ENCODE measurements around the gene METTL26.
"Not testable (repeated sequence)": the region's sequence is repeated elsewhere in the genome, so short reads cannot be mapped to it uniquely, and the experiment has no call there.

METTL26 gene

GRCh38 chr16:624526-625070 lies 11.5 kb downstream of the METTL26 start:
- DNase-seq: no peak

DNA sequence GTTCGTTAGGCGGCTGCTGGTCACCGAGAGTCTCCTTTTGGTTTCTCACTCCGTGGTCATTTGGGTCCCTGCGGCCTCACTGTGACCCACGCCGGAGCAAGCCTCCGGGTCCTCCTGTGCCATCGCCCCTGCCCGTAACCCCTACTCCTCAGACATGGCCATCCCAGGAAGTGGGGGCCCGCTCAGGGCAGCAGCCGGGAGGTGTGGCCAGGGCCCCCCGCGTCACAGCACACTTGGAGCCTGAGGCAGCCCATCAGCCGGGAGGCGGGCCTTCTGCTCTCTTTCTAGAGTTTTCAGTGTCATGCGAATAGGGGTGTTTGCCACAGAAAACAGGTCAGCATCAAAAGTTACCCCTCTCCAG lies 13.2 kb downstream of the METTL26 start:
- DNase-seq: no peak

GRCh38 chr16:621526-622105 lies 14.5 kb downstream of the METTL26 start:
- no peak for DNase-seq

DNA sequence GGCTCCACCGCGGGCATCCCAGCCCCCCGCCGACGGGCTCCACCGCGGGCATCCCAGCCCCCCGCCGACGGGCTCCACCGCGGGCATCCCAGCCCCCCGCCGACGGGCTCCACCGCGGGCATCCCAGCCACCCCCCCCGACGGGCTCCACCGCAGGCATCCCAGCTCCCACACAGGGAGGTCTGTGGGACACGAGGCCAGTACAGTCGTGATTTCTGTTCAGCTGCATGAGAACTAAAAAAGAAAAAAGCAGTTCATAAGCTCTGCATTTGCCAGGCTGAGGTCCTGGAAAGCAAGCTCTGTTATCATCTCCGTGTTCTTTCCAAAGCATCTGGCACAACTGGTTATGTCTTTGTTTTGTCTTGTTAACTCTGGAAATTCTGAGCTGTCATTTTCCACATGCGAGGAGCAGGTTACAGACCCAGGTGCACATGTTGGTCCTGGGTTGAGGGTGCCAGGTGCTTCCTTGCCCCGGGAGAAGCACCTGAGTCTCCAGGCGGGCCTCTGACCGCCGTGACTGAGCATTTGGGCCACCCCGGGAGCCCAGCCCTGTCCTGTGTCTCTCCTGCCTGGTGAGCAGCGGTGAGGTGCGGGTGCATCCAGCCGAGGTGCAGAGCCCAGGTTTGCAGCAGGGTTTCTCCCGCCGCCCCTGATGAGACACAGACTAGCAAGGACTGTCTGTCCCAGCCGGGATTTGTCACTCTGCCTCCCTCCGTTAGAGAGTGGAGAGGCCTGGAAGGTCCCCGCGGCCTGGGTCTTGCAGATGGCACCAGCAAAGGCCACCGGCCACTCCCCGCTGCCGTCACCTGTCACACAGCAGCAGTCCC lies 15.2 kb downstream of the METTL26 start:
- no peak for DNase-seq

DNA sequence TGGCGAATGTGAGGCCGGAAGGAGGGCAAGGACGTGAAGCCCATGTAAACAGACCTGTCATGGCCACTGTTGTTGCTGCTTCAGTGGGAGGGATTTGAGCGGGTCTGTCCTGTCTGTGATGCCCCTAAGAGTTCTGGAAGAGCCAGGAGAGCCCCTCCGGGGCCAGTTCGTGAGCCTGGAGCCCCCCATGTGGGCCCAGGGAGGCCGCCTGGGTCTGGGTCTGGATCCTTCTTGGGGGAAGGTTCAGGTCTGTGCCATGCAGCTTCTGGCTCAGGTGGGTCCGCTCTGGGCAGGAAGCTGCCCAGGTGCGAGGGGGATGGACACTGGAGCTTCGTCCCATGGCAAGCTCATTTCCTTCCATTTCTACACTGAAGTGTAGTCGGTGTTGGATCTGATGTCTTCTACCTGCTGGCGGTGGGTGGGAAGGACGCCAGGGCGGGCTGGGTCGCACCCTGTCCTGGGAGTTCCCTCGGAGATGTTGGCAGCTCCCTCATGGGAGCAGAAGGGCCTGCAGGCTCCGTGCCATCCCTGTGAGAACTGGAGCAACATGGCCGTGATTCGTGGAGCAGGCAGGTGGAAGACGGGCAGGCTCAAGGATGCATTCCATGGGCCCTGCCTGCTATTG lies 16.5 kb downstream of the METTL26 start:
- no peak for DNase-seq

DNA sequence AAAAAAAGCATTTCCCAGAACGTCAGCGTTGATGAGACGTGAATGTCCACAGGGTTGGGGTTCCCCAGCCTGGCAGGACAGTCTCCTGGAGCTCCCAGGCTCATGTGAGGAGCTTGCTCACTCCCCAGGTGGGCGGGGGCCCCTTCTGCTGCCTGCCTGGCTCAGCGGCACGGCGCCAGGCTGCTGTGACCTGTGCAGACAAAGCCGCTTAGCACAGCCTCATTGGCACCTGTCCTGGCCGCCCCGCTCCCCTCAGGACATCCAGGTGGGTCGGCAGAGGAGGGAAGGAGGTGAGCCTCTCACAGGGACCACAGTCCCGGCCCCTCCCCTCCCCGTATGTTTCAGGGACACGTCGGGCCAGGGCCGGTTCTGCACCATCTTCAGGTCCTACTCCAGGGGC lies 18.2 kb downstream of the METTL26 start:
- no peak for DNase-seq

- DNase-seq: no peak
Measured at GRCh38 chr16:616733-617586, 19.1 kb downstream of the METTL26 start.

GRCh38 chr16:615122-615521 lies 21.0 kb downstream of the METTL26 start:
- DNase-seq: no peak

DNA sequence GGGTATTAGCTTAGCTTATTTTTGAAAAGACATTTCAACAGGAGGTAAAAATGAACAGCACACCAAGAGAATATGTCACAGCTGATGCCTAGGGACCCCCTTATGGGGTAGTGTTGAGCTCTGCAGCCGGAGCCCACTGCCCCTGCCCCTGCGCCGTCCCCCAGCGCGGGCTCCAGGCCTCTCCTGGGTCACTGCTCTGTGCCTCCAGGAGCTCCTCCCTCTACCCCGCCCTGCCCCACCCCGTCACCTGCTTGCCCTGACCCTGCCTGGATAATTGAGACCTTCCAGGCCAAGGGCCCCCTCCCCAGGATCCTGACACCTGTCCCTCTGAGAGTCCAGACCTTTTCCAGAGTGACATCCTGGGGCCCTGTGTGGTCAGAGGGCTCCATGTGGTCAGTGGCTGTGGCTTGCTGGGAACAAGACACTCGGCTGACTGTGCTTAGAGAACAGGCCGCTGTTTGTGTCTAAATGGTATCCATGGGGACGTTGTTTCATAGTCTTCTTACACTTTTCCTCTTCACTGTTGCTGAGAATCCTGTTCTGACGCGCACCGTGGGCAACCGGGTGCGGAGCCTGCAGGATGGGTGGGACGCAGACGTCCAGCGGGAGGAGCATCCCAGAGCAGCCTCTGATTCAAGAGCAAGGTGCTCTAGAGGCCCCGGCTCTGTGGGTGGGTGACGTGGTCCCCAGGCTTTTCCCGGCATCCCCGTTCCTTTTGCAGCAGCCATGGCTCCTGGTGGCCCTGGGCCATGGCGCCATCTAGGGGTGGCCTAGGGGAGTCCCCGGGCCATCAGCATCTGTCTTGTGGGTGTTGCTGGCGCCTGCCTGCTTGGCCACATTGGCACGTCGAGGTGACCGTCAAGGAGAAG lies 25.4 kb downstream of the METTL26 start:
- DNase-seq: peak in 1 of 2 experiments; percentile 56

- DNase-seq: no peak
Measured at GRCh38 chr16:609984-610383, 26.1 kb downstream of the METTL26 start.

GRCh38 chr16:609316-609715 lies 26.8 kb downstream of the METTL26 start:
- no peak for DNase-seq

DNA sequence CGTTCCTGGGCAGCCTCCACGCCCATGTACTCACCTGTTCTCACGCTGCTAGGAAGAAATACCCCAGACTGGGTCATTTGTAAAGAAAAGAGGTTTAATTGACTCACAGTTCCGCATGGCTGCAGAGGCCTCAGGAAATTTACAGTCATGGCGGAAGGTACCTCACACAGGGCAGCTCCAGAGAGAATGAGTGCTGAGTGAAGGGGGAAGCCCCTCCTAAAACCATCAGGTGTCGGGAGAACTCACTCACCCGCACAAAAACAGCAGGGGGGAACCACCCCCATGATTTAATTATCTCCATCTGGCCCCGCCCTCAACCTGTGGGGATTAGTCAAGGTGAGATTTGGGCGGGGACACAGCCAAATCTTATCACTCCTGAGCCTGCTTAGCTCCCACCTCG lies 28.1 kb downstream of the METTL26 start:
- no peak for DNase-seq

GRCh38 chr16:606656-607307 lies 29.3 kb downstream of the METTL26 start:
- DNase-seq: peak; percentile 97 to 99

- DNase-seq: no peak
Measured at GRCh38 chr16:603933-604332, 32.2 kb downstream of the METTL26 start.

DNA sequence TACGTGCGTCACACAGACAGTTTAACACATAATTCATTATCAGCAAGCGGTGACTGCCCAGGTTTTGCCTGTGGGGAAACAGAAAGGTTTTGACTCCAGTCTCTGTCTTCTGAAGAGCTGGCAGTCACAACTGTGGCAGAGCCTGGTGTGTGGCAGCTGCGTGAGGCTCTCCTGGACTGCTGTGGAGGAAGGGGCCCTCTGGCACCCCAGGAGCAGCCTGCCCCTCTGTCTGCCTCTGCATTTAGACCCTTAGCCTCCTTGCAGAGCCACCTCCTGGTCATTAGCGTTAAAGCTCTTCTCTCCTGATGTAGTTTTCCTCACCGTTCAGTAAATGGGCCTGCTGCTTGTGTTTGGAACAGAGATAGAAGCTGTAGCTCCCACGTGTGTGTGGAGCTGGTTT lies 35.3 kb downstream of the METTL26 start:
- DNase-seq: peak; percentile 32 to 78

- DNase-seq: no peak
Measured at GRCh38 chr16:598823-599739, 37.0 kb downstream of the METTL26 start.

DNA sequence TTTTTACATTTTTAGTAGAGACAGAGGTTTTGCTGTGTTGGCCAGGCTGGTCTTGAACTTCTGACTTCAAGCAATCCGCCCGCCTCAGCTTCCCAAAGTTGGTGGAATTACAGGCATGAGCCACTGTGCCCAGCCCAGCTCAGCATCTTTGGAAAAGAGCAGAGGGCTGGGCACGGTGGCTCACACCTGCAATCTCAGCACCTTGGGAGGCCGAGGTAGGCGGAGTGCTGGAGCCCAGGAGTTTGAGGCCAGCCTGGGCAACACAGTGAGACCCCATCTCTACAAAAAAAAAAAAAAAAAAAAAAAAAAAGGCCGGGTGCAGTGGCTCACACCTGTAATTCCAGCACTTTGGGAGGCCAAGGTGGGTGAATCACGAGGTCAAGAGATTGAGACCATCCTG lies 38.5 kb downstream of the METTL26 start:
- DNase-seq: not testable (repeated sequence)

GRCh38 chr16:596736-597060 lies 39.4 kb downstream of the METTL26 start:
- no peak for DNase-seq

DNA sequence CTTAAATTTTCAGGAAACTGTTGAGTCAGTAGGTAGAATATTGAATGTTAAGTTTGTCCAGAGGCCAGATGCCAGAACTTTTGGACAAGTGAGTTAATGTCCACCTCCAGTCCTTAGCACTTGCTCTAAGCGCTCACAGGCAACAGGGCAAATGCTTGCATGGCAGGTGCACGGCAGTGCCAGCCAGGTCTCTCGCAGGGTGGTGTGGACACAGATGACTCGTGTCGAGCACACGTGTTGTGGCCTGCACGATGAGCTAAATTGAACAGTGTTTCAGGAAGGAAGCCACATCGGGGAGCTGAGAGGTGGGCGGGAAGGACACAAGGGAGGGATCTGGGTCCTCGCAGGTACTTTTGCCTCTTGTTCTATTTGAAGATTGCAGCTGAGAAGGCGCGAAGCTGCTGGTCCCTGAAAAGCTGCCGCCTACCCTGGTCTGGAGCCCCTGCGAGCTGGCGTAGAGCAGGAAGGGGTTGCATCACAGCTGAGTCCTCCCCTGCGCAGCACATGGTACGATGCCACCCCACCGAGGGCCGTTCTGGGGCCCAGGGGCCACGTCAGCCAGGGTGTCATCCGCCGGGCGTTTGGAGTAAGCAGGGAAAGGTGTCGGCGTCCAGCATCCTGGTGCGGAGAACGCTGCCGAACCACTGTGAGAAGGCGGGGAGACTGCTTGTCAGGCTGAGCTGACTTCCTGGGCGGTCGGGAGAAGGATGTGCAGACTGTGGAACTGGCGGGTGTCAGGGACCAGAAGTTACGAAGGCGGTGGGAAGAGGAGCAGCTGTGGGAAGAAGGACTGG lies 40.0 kb downstream of the METTL26 start:
- DNase-seq: no peak

GRCh38 chr16:595094-595528 lies 41.0 kb downstream of the METTL26 start:
- DNase-seq: no peak

Data from NCI-H524 (cell line).